Neural cell (in vitro differentiated cells): ENCODE results near the gene CELF5. TPM values are rescaled to one million over a fixed set of nuclear protein-coding genes. Genes with fewer than 3 reads are reported as not detected.

Source experiments
- H2AFZ ChIP-seq: fragments of 200-600, 300-800 bp; sonication (generic), shearing (Covaris generic); 2 replicates; pipeline ENCODE4 v1.6.0; 2014; ENCODE audit warnings: low read depth, mild to moderate bottlenecking, antibody characterized with exemption, low read length, moderate library complexity
- H3F3A ChIP-seq: fragments of 200-600 bp; shearing (Covaris generic); 2 replicates; pipeline ENCODE4 v1.6.1; 2016; ENCODE audit warnings: mild to moderate bottlenecking, moderate library complexity, mixed read lengths, antibody characterized with exemption, low read length; ENCODE audit not compliant: insufficient read depth, poor library complexity, severe bottlenecking
- H3K27ac ChIP-seq: fragments of 200-600, 300-800 bp; sonication (generic), shearing (Covaris generic); 2 replicates; pipeline ENCODE4 v1.5.1; 2014; ENCODE audit warnings: mild to moderate bottlenecking, low read length, moderate library complexity
- H3K27me3 ChIP-seq: fragments of 300-800, 200-600 bp; sonication (generic), shearing (Covaris generic); 2 replicates; pipeline ENCODE4 v1.6.0; 2014; ENCODE audit warnings: mild to moderate bottlenecking, low read depth, low read length, moderate library complexity; ENCODE audit not compliant: insufficient read depth
- H3K36me3 ChIP-seq: fragments of 300-800, 200-600 bp; sonication (generic), shearing (Covaris generic); 2 replicates; pipeline ENCODE4 v1.5.1; 2014; ENCODE audit warnings: mild to moderate bottlenecking, antibody characterized with exemption, low read length, moderate library complexity; ENCODE audit not compliant: insufficient read depth
- H3K4me2 ChIP-seq: fragments of 300-800, 200-600 bp; sonication (generic), shearing (Covaris generic); 2 replicates; pipeline ENCODE4 v1.6.0; 2014; ENCODE audit warnings: mild to moderate bottlenecking, low read length
- H3K4me3 ChIP-seq: fragments of 300-800, 200-600 bp; sonication (generic), shearing (Covaris generic); 2 replicates; pipeline ENCODE4 v1.5.1; 2014; ENCODE audit warnings: mild to moderate bottlenecking, low read length, moderate library complexity
- H3K79me2 ChIP-seq: fragments of 200-600 bp; shearing (Covaris generic); replicated peaks from 2 replicates; pipeline ENCODE4 v1.6.0; 2014; ENCODE audit warnings: mild to moderate bottlenecking, low read length, moderate library complexity; ENCODE audit not compliant: insufficient read depth
- H3K9ac ChIP-seq: fragments of 300-800, 200-600 bp; sonication (generic), shearing (Covaris generic); 2 replicates; pipeline ENCODE4 v1.6.1; 2016; ENCODE audit warnings: mild to moderate bottlenecking, low read length, mixed read lengths
- H3K9me2 ChIP-seq: fragments of 200-600 bp; shearing (Covaris generic); 2 replicates; pipeline ENCODE4 v1.6.1; 2016; ENCODE audit warnings: mild to moderate bottlenecking, low read length, mixed read lengths; ENCODE audit not compliant: insufficient read depth
- H3K9me3 ChIP-seq: fragments of 200-600, 300-800 bp; sonication (generic), shearing (Covaris generic); 2 replicates; pipeline ENCODE4 v1.6.1; 2016; ENCODE audit warnings: mild to moderate bottlenecking, mixed run types, low read length, moderate library complexity, mixed read lengths
- H4K20me1 ChIP-seq: fragments of 200-600 bp; shearing (Covaris generic); 2 replicates; pipeline ENCODE4 v1.6.1; 2016; ENCODE audit warnings: mild to moderate bottlenecking, mixed run types; ENCODE audit not compliant: insufficient read depth
- EP300 ChIP-seq: fragments of 450-650 bp; conservative IDR thresholded peaks from 2 replicates; pipeline ENCODE4 v1.6.1; 2014; ENCODE audit warnings: antibody characterized with exemption, mild to moderate bottlenecking, moderate library complexity; ENCODE audit not compliant: poor library complexity, severe bottlenecking
- EZH2 ChIP-seq: fragments of 200-600, 300-800 bp; shearing (Covaris generic), sonication (generic); IDR thresholded peaks from 2 replicates; pipeline ENCODE4 v1.6.1; 2014; ENCODE audit warnings: antibody characterized with exemption, low read length, borderline replicate concordance, mild to moderate bottlenecking; ENCODE audit not compliant: insufficient read depth, poor library complexity, severe bottlenecking
- MXI1 ChIP-seq: fragments of 450-650 bp; conservative IDR thresholded peaks from 2 replicates; pipeline ENCODE4 v1.6.1; 2014; ENCODE audit warnings: antibody characterized with exemption, mild to moderate bottlenecking; ENCODE audit not compliant: poor library complexity, severe bottlenecking
- POLR2AphosphoS5 ChIP-seq: IDR thresholded peaks from 2 replicates; pipeline ENCODE4 v1.6.1; 2012
- RAD21 ChIP-seq: fragments of 450-650 bp; conservative IDR thresholded peaks from 2 replicates; pipeline ENCODE4 v1.6.1; 2014; ENCODE audit warnings: antibody characterized with exemption, mild to moderate bottlenecking, moderate library complexity
- SMC3 ChIP-seq: fragments of 450-650 bp; conservative IDR thresholded peaks from 2 replicates; pipeline ENCODE4 v1.6.1; 2014; ENCODE audit warnings: antibody characterized with exemption, mild to moderate bottlenecking, moderate library complexity; ENCODE audit not compliant: poor library complexity
- TAF1 ChIP-seq: IDR thresholded peaks from 2 replicates; pipeline ENCODE4 v1.6.1; 2012; ENCODE audit warnings: low read depth
- polyA plus RNA-seq: library from polyadenylated mRNA; depleted of rRNA; stranded (reverse); fragments of >200 nt; gene quantifications from 2 replicates; pipeline ENCODE4 v1.2.3, GENCODE V29; 2014
- TF ChIP-seq, protein P1 (sequence below): IDR thresholded peaks from 2 replicates; pipeline ENCODE4 v1.6.1; 2012; ENCODE audit warnings: borderline replicate concordance
- TF ChIP-seq, protein P2 (sequence below): fragments of 450-650 bp; IDR thresholded peaks from 2 replicates; pipeline ENCODE4 v1.5.1; 2014; ENCODE audit warnings: antibody characterized with exemption, mild to moderate bottlenecking, moderate library complexity; ENCODE audit not compliant: poor library complexity, severe bottlenecking

CELF5 gene
- polyA plus RNA-seq, 1 donor from 2014 or later = 130 TPM

DNA sequence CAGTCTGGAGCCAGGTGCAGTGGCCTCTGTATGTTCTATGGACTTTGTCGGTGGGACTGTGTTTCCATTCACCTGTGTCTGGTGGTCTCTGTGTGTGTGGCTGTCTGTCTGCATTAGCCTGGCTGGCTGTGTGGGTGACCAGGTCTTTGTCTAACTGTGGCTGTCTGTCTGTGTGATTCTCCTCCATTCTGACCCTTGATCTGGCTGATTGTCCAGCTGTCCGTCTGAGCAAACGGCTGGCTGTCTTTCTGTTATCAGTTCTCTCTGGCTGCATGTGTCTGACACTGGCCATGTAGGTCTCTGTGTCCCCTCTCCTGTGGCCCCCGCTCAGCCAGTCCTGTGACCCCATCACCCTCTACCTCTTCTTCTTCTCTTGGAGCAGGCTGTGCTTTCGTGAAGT is 53.2 kb downstream of the CELF5 start:
- H3K9me2 ChIP-seq = no peaks in the 10 kb centered on the region
- TF ChIP-seq POLR2AphosphoS5 = no peak
- TF ChIP-seq, protein P1, sequence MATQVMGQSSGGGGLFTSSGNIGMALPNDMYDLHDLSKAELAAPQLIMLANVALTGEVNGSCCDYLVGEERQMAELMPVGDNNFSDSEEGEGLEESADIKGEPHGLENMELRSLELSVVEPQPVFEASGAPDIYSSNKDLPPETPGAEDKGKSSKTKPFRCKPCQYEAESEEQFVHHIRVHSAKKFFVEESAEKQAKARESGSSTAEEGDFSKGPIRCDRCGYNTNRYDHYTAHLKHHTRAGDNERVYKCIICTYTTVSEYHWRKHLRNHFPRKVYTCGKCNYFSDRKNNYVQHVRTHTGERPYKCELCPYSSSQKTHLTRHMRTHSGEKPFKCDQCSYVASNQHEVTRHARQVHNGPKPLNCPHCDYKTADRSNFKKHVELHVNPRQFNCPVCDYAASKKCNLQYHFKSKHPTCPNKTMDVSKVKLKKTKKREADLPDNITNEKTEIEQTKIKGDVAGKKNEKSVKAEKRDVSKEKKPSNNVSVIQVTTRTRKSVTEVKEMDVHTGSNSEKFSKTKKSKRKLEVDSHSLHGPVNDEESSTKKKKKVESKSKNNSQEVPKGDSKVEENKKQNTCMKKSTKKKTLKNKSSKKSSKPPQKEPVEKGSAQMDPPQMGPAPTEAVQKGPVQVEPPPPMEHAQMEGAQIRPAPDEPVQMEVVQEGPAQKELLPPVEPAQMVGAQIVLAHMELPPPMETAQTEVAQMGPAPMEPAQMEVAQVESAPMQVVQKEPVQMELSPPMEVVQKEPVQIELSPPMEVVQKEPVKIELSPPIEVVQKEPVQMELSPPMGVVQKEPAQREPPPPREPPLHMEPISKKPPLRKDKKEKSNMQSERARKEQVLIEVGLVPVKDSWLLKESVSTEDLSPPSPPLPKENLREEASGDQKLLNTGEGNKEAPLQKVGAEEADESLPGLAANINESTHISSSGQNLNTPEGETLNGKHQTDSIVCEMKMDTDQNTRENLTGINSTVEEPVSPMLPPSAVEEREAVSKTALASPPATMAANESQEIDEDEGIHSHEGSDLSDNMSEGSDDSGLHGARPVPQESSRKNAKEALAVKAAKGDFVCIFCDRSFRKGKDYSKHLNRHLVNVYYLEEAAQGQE = no peak
- no peak for TF ChIP-seq TAF1
- no peak for TF ChIP-seq MXI1
- TF ChIP-seq SMC3 = no peak
- no peak for TF ChIP-seq EP300
- TF ChIP-seq, protein P2, sequence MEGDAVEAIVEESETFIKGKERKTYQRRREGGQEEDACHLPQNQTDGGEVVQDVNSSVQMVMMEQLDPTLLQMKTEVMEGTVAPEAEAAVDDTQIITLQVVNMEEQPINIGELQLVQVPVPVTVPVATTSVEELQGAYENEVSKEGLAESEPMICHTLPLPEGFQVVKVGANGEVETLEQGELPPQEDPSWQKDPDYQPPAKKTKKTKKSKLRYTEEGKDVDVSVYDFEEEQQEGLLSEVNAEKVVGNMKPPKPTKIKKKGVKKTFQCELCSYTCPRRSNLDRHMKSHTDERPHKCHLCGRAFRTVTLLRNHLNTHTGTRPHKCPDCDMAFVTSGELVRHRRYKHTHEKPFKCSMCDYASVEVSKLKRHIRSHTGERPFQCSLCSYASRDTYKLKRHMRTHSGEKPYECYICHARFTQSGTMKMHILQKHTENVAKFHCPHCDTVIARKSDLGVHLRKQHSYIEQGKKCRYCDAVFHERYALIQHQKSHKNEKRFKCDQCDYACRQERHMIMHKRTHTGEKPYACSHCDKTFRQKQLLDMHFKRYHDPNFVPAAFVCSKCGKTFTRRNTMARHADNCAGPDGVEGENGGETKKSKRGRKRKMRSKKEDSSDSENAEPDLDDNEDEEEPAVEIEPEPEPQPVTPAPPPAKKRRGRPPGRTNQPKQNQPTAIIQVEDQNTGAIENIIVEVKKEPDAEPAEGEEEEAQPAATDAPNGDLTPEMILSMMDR = no peak
- TF ChIP-seq RAD21 = no peak
- TF ChIP-seq EZH2 = no peak
- no peak overlapping the region for H3K27ac ChIP-seq

DNA sequence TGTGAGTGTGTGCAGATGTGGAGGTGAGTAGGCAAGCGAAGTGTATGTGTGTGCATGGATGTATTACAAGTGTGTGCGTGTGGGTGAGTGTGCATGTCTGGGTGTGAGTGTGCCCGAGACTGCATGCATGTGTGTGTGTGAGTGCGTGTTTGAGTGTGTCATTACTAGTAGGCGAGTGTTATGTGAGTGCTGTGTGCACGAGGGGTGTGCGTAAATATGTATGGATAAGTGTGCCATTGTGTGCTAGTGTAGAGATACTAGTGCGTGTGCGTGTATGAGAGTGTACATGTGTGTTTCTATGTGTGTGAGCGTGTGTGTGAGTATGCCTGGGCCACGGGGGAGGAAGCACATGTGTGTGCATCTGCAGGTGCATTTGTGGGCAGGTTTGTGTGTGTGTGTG is 53.8 kb downstream of the CELF5 start:
- Histone ChIP-seq H3K9me3 (no peaks in the 10 kb centered on the region), H3K27ac (no peak overlapping the region), H3K9me2 (no peaks in the 10 kb centered on the region), H4K20me1 (no peaks in the 10 kb centered on the region), H3F3A (no peaks in the 10 kb centered on the region), H3K4me3 (no peak overlapping the region), H2AFZ (no peak overlapping the region), H3K27me3 (no peaks in the 10 kb centered on the region), H3K79me2 (peaks cover 7% of the 10 kb centered on the region), H3K4me2 (no peak overlapping the region), H3K36me3 (peaks cover 8% of the 10 kb centered on the region), H3K9ac (no peak overlapping the region)
- TF ChIP-seq SMC3 (no peak), POLR2AphosphoS5 (peak; percentile 30)

More for the DNA sequence above, 53.2 kb downstream of the CELF5 start:
- Histone ChIP-seq H3K27me3 (no peaks in the 10 kb centered on the region), H4K20me1 (no peaks in the 10 kb centered on the region), H3K9ac (no peak overlapping the region), H3K4me3 (no peak overlapping the region), H3K4me2 (no peak overlapping the region), H3K9me3 (no peaks in the 10 kb centered on the region), H3K79me2 (peaks cover 13% of the 10 kb centered on the region), H3F3A (no peaks in the 10 kb centered on the region), H3K36me3 (peaks cover 8% of the 10 kb centered on the region), H2AFZ (no peak overlapping the region)

DNA sequence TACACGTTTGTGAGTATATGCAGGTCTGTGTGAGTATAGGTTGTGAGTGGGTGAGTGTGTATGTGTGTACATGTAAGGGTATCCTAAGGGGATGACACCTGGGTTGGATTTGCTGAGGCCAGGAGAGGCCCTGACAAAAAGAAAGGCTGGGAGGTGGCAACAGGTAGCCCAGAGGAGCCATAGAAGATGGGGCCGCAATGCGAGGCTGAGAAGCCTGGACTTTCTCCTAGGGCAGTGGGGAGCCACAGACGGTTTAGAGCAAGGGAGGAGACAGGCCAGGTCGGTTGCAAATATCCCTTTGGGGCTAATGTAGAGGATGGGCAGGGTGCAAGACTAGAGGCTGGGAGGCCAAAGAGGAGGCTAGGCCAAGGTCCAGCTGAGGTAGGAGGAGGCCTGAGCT is 54.3 kb downstream of the CELF5 start:
- H3K4me3 ChIP-seq = no peak overlapping the region
- no peaks in the 10 kb centered on the region for H3K27me3 ChIP-seq
- no peaks in the 10 kb centered on the region for H3F3A ChIP-seq
- no peak for TF ChIP-seq SMC3
- no peak for TF ChIP-seq EP300
- no peak for TF ChIP-seq POLR2AphosphoS5
- peaks cover 2% of the 10 kb centered on the region for H3K79me2 ChIP-seq
- no peak overlapping the region for H3K4me2 ChIP-seq
- no peaks in the 10 kb centered on the region for H4K20me1 ChIP-seq
- no peaks in the 10 kb centered on the region for H3K9me2 ChIP-seq
- H3K27ac ChIP-seq = no peak overlapping the region
- H2AFZ ChIP-seq = no peak overlapping the region
- H3K36me3 ChIP-seq = peaks cover 8% of the 10 kb centered on the region
- H3K9ac ChIP-seq = no peak overlapping the region
- H3K9me3 ChIP-seq = no peaks in the 10 kb centered on the region
